HFFc6 (cell line): Measurements from ENCODE around the gene LRIG1. TPM values are rescaled to one million over a fixed set of nuclear protein-coding genes. Genes with fewer than 3 reads are reported as not detected.

ENCODE experiments used
- DNase-seq: peaks from one replicate; pipeline ENCODE4 v3.0.0-alpha.2; 2018
- H3K27ac Mint-ChIP-seq: 2 replicates; pipeline ENCODE4 v1.8.0; 2020; ENCODE audit warnings: mild to moderate bottlenecking, mixed read lengths
- H3K27me3 Mint-ChIP-seq: 2 replicates; pipeline ENCODE4 v1.8.0; 2021; ENCODE audit warnings: mild to moderate bottlenecking, moderate library complexity, mixed read lengths; ENCODE audit not compliant: insufficient read depth
- H3K36me3 Mint-ChIP-seq: 2 replicates; pipeline ENCODE4 v1.8.0; 2021; ENCODE audit warnings: low read depth, mixed read lengths
- H3K4me1 Mint-ChIP-seq: 2 replicates; pipeline ENCODE4 v1.8.0; 2020; ENCODE audit warnings: low read depth, mixed read lengths
- H3K4me3 Mint-ChIP-seq: 2 replicates; pipeline ENCODE4 v1.8.0; 2020; ENCODE audit warnings: mild to moderate bottlenecking, moderate library complexity, mixed read lengths
- H3K9me3 Mint-ChIP-seq: 2 replicates; pipeline ENCODE4 v1.8.0; 2020; ENCODE audit warnings: mild to moderate bottlenecking, mixed read lengths
- total RNA-seq, 6 experiments: library from RNA; stranded (reverse); fragmentation: NEBNext Ultra II Directional; extraction: Animal tissue kit (Norgen Biotek cat#: 25700); gene quantifications; 2 replicates in 1 of 6; 3 replicates in 5 of 6; pipeline ENCODE4 v1.2.3, GENCODE V29; 2021
- TF ChIP-seq, protein P1 (sequence below): fragments of 200-600 bp; sonication (generic); IDR thresholded peaks from 2 replicates; pipeline ENCODE4 v1.5.0; 2021; ENCODE audit warnings: antibody characterized with exemption, mild to moderate bottlenecking

LRIG1 gene
- total RNA-seq, 6 experiments from 2014 or later: 1.7 to 2.7 (median 2.2) TPM

DNA sequence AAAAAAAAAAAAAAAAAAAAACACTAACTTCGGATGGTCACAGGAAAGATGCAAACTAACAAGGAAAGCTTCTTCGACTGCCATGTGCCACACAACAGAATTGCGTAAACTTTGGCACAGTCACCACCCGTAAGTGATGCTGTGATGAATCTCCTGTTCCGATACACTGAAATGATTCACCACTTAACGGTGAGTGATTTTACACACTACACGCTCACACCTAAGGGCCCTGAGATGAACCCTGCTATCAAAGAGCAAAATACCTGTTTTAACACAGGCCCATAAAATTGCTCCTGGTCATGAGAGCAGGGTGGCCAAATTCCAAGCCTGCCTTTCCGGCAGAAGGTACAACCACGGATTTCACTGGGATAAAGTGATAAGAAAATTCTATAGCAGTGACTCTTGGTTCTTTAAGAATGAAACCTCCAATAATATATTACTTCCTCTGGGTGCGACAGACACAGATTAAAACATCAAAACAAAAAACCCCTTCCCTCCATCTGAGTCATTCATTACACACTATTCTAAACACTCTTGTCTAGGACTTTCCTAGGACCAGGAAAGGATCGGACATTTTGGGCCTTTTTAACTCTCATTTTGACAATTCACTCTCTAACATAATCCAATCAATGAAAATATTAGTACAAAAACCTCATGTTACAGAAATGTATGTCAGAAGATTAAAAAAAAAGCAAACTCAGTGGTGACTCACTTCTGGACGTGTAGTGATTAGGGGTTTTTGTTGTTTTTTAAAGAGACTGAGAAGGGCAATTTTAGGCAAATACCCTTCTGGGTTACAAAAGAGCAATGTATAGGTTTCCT lies 28.3 kb downstream of the LRIG1 start:
- Mint-ChIP-seq H3K36me3 (no peaks in the 10 kb centered on the region), H3K4me1 (peaks cover 47% of the 10 kb centered on the region), H3K27ac (peak overlapping the region; percentile 60), H3K27me3 (no peaks in the 10 kb centered on the region; the same call in none of the 2 replicates), H3K4me3 (peak overlapping the region; percentile 51), H3K9me3 (no peaks in the 10 kb centered on the region)
- TF ChIP-seq, protein P1, sequence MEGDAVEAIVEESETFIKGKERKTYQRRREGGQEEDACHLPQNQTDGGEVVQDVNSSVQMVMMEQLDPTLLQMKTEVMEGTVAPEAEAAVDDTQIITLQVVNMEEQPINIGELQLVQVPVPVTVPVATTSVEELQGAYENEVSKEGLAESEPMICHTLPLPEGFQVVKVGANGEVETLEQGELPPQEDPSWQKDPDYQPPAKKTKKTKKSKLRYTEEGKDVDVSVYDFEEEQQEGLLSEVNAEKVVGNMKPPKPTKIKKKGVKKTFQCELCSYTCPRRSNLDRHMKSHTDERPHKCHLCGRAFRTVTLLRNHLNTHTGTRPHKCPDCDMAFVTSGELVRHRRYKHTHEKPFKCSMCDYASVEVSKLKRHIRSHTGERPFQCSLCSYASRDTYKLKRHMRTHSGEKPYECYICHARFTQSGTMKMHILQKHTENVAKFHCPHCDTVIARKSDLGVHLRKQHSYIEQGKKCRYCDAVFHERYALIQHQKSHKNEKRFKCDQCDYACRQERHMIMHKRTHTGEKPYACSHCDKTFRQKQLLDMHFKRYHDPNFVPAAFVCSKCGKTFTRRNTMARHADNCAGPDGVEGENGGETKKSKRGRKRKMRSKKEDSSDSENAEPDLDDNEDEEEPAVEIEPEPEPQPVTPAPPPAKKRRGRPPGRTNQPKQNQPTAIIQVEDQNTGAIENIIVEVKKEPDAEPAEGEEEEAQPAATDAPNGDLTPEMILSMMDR: no peak
- DNase-seq: peak; percentile 75

DNA sequence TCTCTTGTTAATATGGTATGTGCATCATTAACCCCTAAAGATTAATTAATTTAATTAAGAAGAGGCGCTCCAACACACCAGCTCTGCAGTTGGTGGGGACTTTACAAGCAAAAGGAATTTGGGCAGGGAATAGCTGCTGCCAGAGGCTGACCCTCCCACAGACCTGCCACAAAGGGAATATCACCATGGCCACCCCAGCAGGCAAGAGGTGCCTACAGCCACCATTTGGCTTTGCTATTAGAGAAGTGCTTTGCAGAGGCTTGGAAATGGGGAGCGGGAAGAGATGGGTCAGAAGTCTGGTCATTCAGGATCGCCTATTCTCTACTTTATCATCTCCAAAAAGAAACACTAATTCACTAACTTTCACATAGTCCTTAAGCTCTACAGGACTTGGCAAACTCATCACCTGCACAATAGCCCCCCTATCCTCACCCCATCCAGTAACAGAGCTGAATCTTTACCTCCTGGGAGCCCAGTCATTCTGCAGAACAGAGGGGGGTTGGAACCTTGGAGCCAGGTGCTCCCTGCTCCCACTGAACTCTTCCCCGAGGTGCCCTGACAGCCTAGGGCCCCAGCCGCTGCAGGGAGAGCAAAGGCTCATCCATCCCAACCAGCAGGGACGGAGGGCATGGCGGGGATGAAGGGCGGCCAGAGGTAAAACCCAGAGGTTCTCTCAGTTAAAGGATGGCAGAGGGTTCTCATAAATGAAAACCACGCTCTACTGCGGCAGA lies 29.7 kb downstream of the LRIG1 start:
- Mint-ChIP-seq H3K27me3 (no peaks in the 10 kb centered on the region; the same call in none of the 2 replicates), H3K4me1 (peaks cover 47% of the 10 kb centered on the region), H3K9me3 (no peaks in the 10 kb centered on the region), H3K36me3 (no peaks in the 10 kb centered on the region), H3K4me3 (no peak overlapping the region), H3K27ac (no peak overlapping the region)
- TF ChIP-seq, protein P1: no peak
- DNase-seq: no peak

DNA sequence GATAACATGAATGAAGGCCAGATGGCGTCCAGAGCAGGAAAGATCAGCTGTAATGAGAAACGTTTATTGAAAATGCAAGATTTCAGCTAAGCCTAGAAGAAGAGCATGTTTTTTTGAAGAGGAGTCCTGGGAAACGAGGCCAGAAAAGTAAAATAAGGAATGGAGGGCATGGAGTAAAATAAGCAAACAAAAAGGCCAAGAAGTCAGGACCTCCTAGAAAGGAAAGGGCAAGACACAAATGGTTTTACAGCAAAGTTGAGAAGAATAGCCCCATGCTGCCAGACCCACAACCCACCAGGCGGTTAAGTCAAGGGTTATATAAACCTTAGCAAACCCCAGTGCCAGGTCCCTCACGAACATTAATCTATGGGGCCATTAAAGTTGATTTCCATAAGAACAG lies 30.5 kb downstream of the LRIG1 start:
- DNase-seq: no peak
- Mint-ChIP-seq H3K27me3 (no peaks in the 10 kb centered on the region; the same call in none of the 2 replicates), H3K4me1 (peaks cover 47% of the 10 kb centered on the region), H3K27ac (no peak overlapping the region), H3K36me3 (no peaks in the 10 kb centered on the region), H3K4me3 (no peak overlapping the region), H3K9me3 (no peaks in the 10 kb centered on the region)
- TF ChIP-seq, protein P1: no peak

DNA sequence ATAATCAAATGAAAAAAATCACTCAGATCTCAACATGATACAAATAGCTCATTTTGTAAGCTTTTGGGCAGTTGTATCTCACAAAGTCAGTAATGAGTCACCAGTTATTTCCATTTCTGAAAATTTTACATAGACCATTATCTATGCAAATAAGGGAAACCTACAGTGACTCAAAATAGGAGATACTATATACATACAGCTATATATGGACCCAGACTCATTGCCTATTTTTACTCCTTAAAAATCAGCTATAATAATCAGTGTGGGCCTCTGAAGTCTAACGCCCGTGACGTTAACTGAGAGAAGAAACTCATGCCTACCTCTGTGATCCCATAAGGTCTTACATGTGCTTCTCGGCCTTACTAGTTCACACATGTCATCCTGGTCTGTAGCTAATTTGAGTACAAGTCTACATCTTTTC lies 31.6 kb downstream of the LRIG1 start:
- Mint-ChIP-seq H3K27ac (no peak overlapping the region), H3K27me3 (no peaks in the 10 kb centered on the region; the same call in none of the 2 replicates), H3K36me3 (no peaks in the 10 kb centered on the region), H3K4me3 (no peak overlapping the region), H3K9me3 (no peaks in the 10 kb centered on the region), H3K4me1 (peaks cover 45% of the 10 kb centered on the region)
- peak; percentile 39 for DNase-seq
- TF ChIP-seq, protein P1: no peak

DNA sequence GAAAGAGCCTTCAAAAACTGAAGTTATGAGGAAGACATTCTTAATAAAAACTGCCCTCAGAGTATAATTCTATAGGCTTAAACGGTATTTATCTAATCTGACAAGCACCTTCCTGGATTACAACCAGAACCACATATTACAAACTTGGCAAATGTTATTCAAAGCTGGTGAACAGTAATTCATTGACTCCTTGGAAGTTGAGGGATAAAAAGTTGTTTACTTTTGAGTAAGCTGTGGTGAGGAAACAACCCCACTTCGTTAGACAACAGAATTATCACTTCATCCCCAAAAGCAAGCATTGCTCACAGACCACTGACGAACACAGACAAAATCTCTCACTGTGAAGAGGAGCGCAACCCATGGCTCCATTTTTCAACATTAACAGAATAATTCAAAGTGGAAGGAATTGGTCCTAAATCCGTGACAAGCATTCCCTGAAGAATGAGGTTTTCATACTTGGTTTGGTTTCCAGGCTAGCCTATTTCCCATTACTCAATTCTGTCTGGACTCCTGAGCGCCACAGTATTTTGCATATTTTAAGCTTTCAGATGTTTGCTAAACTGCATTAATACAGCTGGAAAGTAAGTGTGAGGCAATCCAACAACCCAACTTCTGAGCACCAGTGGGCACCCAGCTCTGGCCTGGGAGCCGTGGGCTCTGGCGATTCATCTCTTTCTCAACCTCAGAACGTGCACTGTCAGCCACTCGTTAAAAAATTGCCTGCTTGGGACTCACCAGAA lies 32.7 kb downstream of the LRIG1 start:
- TF ChIP-seq, protein P1: no peak
- Mint-ChIP-seq H3K36me3 (no peaks in the 10 kb centered on the region), H3K4me1 (peaks cover 34% of the 10 kb centered on the region), H3K27me3 (peaks cover 3% of the 10 kb centered on the region), H3K27ac (no peak overlapping the region), H3K9me3 (no peaks in the 10 kb centered on the region), H3K4me3 (no peak overlapping the region; the same call in 1 of the 2 replicates)
- peak; percentile 11 for DNase-seq
